Lower lobe of right lung (tissue), 2 donors: ENCODE data around the gene EFEMP2. TPM values are rescaled to one million over a fixed set of nuclear protein-coding genes. Genes with fewer than 3 reads are reported as not detected.
A peak's percentile ranks its signal among the peaks of the same experiment; 100 is the strongest.

Experiments
- ATAC-seq, 2 donors: fragments of 200-7000 bp; cut with Tn5 transposase; one replicate each; pipeline ENCODE4 v1.9.1; 2020 to 2022; ENCODE audit warnings: mild to moderate bottlenecking in 2 of 2, moderate library complexity in 2 of 2
- DNase-seq: peaks from one replicate; pipeline ENCODE4 v3.0.0-alpha.2; 2020
- H3K27ac ChIP-seq: fragments of 200-600 bp; one replicate; pipeline ENCODE4 v1.8.0; 2022
- H3K27me3 ChIP-seq: fragments of 200-600 bp; one replicate; pipeline ENCODE4 v1.8.0; 2022; ENCODE audit warnings: low read depth
- H3K36me3 ChIP-seq: fragments of 200-600 bp; one replicate; pipeline ENCODE4 v1.8.0; 2022; ENCODE audit warnings: mild to moderate bottlenecking
- H3K4me1 ChIP-seq: fragments of 200-600 bp; one replicate; pipeline ENCODE4 v1.8.0; 2022
- H3K4me3 ChIP-seq: fragments of 200-600 bp; one replicate; pipeline ENCODE4 v1.8.0; 2022; ENCODE audit warnings: mild to moderate bottlenecking
- H3K9me3 ChIP-seq: fragments of 200-600 bp; one replicate; pipeline ENCODE4 v1.8.0; 2022
- CTCF ChIP-seq: fragments of 200-600 bp; IDR thresholded peaks from one replicate; pipeline ENCODE4 v1.8.0; 2022; ENCODE audit warnings: antibody characterized with exemption, mild to moderate bottlenecking
- intact Hi-C: fragments of 100-400 bp; cut with DNase I; formaldehyde crosslinking; loops from one replicate; pipeline ENCODE4 v1.11.0; 2022
- total RNA-seq: library from RNA; stranded (reverse); fragmentation: NEBNext Ultra II Directional; extraction: Animal tissue kit (Norgen Biotek cat#: 25700); gene quantifications from one replicate; pipeline ENCODE4 v1.2.1, GENCODE V29; 2021
- donor health status: DM: no; HTN: yes; CAD: no; lungs with severe emphysema.

The EFEMP2 gene
- total RNA-seq, 1 donor from 2014 or later, result 53.9 TPM

GRCh38 chr11:65888163-65888814 lies 15.7 kb upstream of the EFEMP2 start, which contains the start of gene FIBP:
Gene FIBP (minus strand): TSS chr11:65888471. CDS start chr11:65888418, 53 bp downstream.
- H3K4me3 ChIP-seq, result peak within 1 kb of the TSS; percentile 88
- peaks cover 57% of the 10 kb centered on the region for H3K4me1 ChIP-seq
- intact Hi-C loops, result loop anchor here (10.0 kb wide), 1 partner anchor 97 kb away; no protein-coding TSS in a partner anchor
- TF ChIP-seq CTCF, result peak; percentile 83
- ATAC-seq, result peak; percentile 89 to 90
- H3K27ac ChIP-seq, result peak within 1 kb of the TSS; percentile 98
- H3K27me3 ChIP-seq, result no peaks in the 10 kb centered on the region
- DNase-seq, result peak; percentile 98
- H3K36me3 ChIP-seq, result peaks cover 29% of the 10 kb centered on the region
- no peaks in the 10 kb centered on the region for H3K9me3 ChIP-seq

- H3K27me3 ChIP-seq, result no peaks in the 10 kb centered on the region
- ATAC-seq (no peak), DNase-seq (no peak)
- no peak for TF ChIP-seq CTCF
- peak overlapping the region; percentile 88 for H3K4me3 ChIP-seq
- no peaks in the 10 kb centered on the region for H3K9me3 ChIP-seq
- H3K4me1 ChIP-seq, result peaks cover 52% of the 10 kb centered on the region
- H3K27ac ChIP-seq, result peak overlapping the region; percentile 98
- H3K36me3 ChIP-seq, result peaks cover 34% of the 10 kb centered on the region
- intact Hi-C loops, result loop anchor here (10.0 kb wide), 1 partner anchor 97 kb away; no protein-coding TSS in a partner anchor
These were observed 15.1 kb upstream of the EFEMP2 start for GRCh38 chr11:65887723-65888162.

GRCh38 chr11:65886826-65887722 lies 14.5 kb upstream of the EFEMP2 start:
- Histone ChIP-seq H3K9me3 (no peaks in the 10 kb centered on the region), H3K4me3 (peak overlapping the region; percentile 88), H3K36me3 (peaks cover 41% of the 10 kb centered on the region), H3K4me1 (peaks cover 45% of the 10 kb centered on the region), H3K27me3 (no peaks in the 10 kb centered on the region), H3K27ac (peak overlapping the region; percentile 98)
- DNase-seq, result peak; percentile 47
- intact Hi-C loops, result loop anchor here (10.0 kb wide), 1 partner anchor 98 kb away; no protein-coding TSS in a partner anchor
- no peak for TF ChIP-seq CTCF
- no peak for ATAC-seq

- no peak overlapping the region for H3K27ac ChIP-seq
- no peak for TF ChIP-seq CTCF
- no peak for ATAC-seq
- intact Hi-C loops, result loop anchor here (10.0 kb wide), 1 partner anchor 99 kb away; no protein-coding TSS in a partner anchor
- H3K36me3 ChIP-seq, result peaks cover 44% of the 10 kb centered on the region
- DNase-seq, result peak; percentile 7
- H3K4me3 ChIP-seq, result no peak overlapping the region
- H3K9me3 ChIP-seq, result no peaks in the 10 kb centered on the region
- no peaks in the 10 kb centered on the region for H3K27me3 ChIP-seq
- H3K4me1 ChIP-seq, result peaks cover 34% of the 10 kb centered on the region
These were observed 13.4 kb upstream of the EFEMP2 start for GRCh38 chr11:65885808-65886536.

- Histone ChIP-seq H3K4me3 (no peak overlapping the region), H3K36me3 (peaks cover 44% of the 10 kb centered on the region), H3K4me1 (peaks cover 33% of the 10 kb centered on the region), H3K27me3 (no peaks in the 10 kb centered on the region), H3K9me3 (no peaks in the 10 kb centered on the region), H3K27ac (no peak overlapping the region)
- no peak for TF ChIP-seq CTCF
- intact Hi-C loops, result loop anchor here (10.0 kb wide), 1 partner anchor 100 kb away; no protein-coding TSS in a partner anchor
- DNase-seq, result peak; percentile 40
- ATAC-seq, result no peak
These were observed 12.6 kb upstream of the EFEMP2 start for GRCh38 chr11:65885231-65885630.
